Skeletal muscle tissue (tissue), 4 donors: ENCODE results near the gene C10orf95. TPM values are rescaled to one million over a fixed set of nuclear protein-coding genes. Genes with fewer than 3 reads are reported as not detected.

Source experiments
- H3K27ac ChIP-seq: one replicate; pipeline ENCODE4 v1.7.0; 2013; ENCODE audit warnings: mild to moderate bottlenecking, low read depth, low read length, inconsistent platforms
- H3K27me3 ChIP-seq, 3 donors: one replicate each; pipeline ENCODE4 v1.7.0; 2013; ENCODE audit warnings: low read length in 3 of 3; ENCODE audit not compliant: control insufficient read depth in 3 of 3, insufficient read depth in 3 of 3
- H3K36me3 ChIP-seq, 3 donors: one replicate each; pipeline ENCODE4 v1.7.0; 2013; ENCODE audit warnings: low read length in 3 of 3; ENCODE audit not compliant: control insufficient read depth in 3 of 3, insufficient read depth in 3 of 3
- H3K4me1 ChIP-seq, 3 donors: one replicate each; pipeline ENCODE4 v1.7.0; 2013; ENCODE audit warnings: low read length in 3 of 3, mild to moderate bottlenecking in 3 of 3; ENCODE audit not compliant: control insufficient read depth in 3 of 3, insufficient read depth in 3 of 3
- H3K4me3 ChIP-seq, 3 donors: one replicate each; pipeline ENCODE4 v1.7.0; 2013; ENCODE audit warnings: low read length in 3 of 3
- H3K9ac ChIP-seq, 3 donors: one replicate each; pipeline ENCODE4 v1.7.0; 2013; ENCODE audit warnings: low read length in 3 of 3, mild to moderate bottlenecking in 3 of 3, moderate library complexity in 2 of 3, low read depth in 1 of 3
- H3K9me3 ChIP-seq, 3 donors: one replicate each; pipeline ENCODE4 v1.7.0; 2013; ENCODE audit warnings: low read length in 3 of 3; ENCODE audit not compliant: control insufficient read depth in 3 of 3
- total RNA-seq: library from RNA; depleted of rRNA; stranded (reverse); fragments of >200 nt; gene quantifications from one replicate; pipeline ENCODE4 v1.2.3, GENCODE V29; 2014
- donor health status: Osteomylitis.

C10orf95 gene
- total RNA-seq, 1 donor from 2014 or later: not detected

- Histone ChIP-seq H3K4me3 (no peak overlapping the region), H3K4me1 (peaks cover under 1 to 8% (median 4%) of the 10 kb centered on the region in 3 donors), H3K9ac (no peak overlapping the region), H3K27me3 (peaks cover 25 to 27% (median 26%) of the 10 kb centered on the region in 3 donors), H3K9me3 (no peaks in the 10 kb centered on the region), H3K27ac (no peak overlapping the region), H3K36me3 (peaks cover 13 to 15% (median 14%) of the 10 kb centered on the region in 3 donors)
Measured at GRCh38 chr10:102405108-102405571, 46.2 kb downstream of the C10orf95 start.

GRCh38 chr10:102404361-102405107 is 46.8 kb downstream of the C10orf95 start:
- peaks cover 6 to 14% (median 7%) of the 10 kb centered on the region in 3 donors for H3K4me1 ChIP-seq
- no peaks in the 10 kb centered on the region for H3K9me3 ChIP-seq
- H3K4me3 ChIP-seq: no peak overlapping the region
- no peak overlapping the region for H3K27ac ChIP-seq
- peaks cover 19 to 21% (median 20%) of the 10 kb centered on the region in 3 donors for H3K27me3 ChIP-seq
- no peak overlapping the region for H3K9ac ChIP-seq
- H3K36me3 ChIP-seq: peaks cover 13 to 17% (median 14%) of the 10 kb centered on the region in 3 donors

GRCh38 chr10:102403115-102403514 is 48.2 kb downstream of the C10orf95 start:
- Histone ChIP-seq H3K4me1 (peaks cover 6 to 21% (median 11%) of the 10 kb centered on the region in 3 donors), H3K9ac (no peak overlapping the region), H3K27me3 (peaks cover 7 to 10% (median 9%) of the 10 kb centered on the region in 3 donors), H3K9me3 (no peaks in the 10 kb centered on the region), H3K27ac (no peak overlapping the region), H3K4me3 (no peak overlapping the region), H3K36me3 (peaks cover 16 to 20% (median 16%) of the 10 kb centered on the region in 3 donors)

GRCh38 chr10:102402512-102402896 is 48.8 kb downstream of the C10orf95 start:
- no peak overlapping the region for H3K27ac ChIP-seq
- H3K9ac ChIP-seq: no peak overlapping the region
- peaks cover 19 to 27% (median 20%) of the 10 kb centered on the region in 3 donors for H3K36me3 ChIP-seq
- peaks cover 6 to 22% (median 11%) of the 10 kb centered on the region in 3 donors for H3K4me1 ChIP-seq
- H3K4me3 ChIP-seq: no peak overlapping the region
- H3K9me3 ChIP-seq: no peaks in the 10 kb centered on the region
- H3K27me3 ChIP-seq: peaks cover 1 to 4% (median 3%) of the 10 kb centered on the region in 3 donors

GRCh38 chr10:102401735-102402511 is 49.4 kb downstream of the C10orf95 start:
- no peaks in the 10 kb centered on the region for H3K9me3 ChIP-seq
- H3K4me1 ChIP-seq: peaks cover 6 to 25% (median 11%) of the 10 kb centered on the region in 3 donors
- H3K27ac ChIP-seq: no peak overlapping the region
- peaks cover 20 to 28% (median 24%) of the 10 kb centered on the region in 3 donors for H3K36me3 ChIP-seq
- H3K4me3 ChIP-seq: no peak overlapping the region
- no peak overlapping the region for H3K9ac ChIP-seq
- no peaks in the 10 kb centered on the region for H3K27me3 ChIP-seq

- no peak overlapping the region for H3K27ac ChIP-seq
- no peaks in the 10 kb centered on the region for H3K27me3 ChIP-seq
- no peak overlapping the region for H3K9ac ChIP-seq
- peaks cover 23 to 31% (median 25%) of the 10 kb centered on the region in 3 donors for H3K36me3 ChIP-seq
- H3K4me3 ChIP-seq: no peak overlapping the region
- peaks cover 11 to 31% (median 18%) of the 10 kb centered on the region in 3 donors for H3K4me1 ChIP-seq
- no peaks in the 10 kb centered on the region for H3K9me3 ChIP-seq
Measured at GRCh38 chr10:102401342-102401654, 50.0 kb downstream of the C10orf95 start.

- H3K4me1 ChIP-seq: peaks cover 17 to 36% (median 23%) of the 10 kb centered on the region in 3 donors
- H3K4me3 ChIP-seq: no peak overlapping the region
- H3K27ac ChIP-seq: no peak overlapping the region
- no peaks in the 10 kb centered on the region for H3K9me3 ChIP-seq
- peaks cover 23 to 31% (median 25%) of the 10 kb centered on the region in 3 donors for H3K36me3 ChIP-seq
- H3K27me3 ChIP-seq: no peaks in the 10 kb centered on the region
- no peak overlapping the region for H3K9ac ChIP-seq
Measured at GRCh38 chr10:102400598-102401341, 50.6 kb downstream of the C10orf95 start.

- peak overlapping the region; percentile 84 for H3K27ac ChIP-seq
- H3K36me3 ChIP-seq: peaks cover 23 to 31% (median 25%) of the 10 kb centered on the region in 3 donors
- peaks cover 17 to 36% (median 23%) of the 10 kb centered on the region in 3 donors for H3K4me1 ChIP-seq
- H3K4me3 ChIP-seq: peak overlapping the region in 2 of 3 donors; percentile 69 to 72
- peak overlapping the region; percentile 57 to 85 (median 78) for H3K9ac ChIP-seq
- no peaks in the 10 kb centered on the region for H3K9me3 ChIP-seq
- no peaks in the 10 kb centered on the region for H3K27me3 ChIP-seq
Measured at GRCh38 chr10:102400076-102400475, 51.3 kb downstream of the C10orf95 start.
